HG02623 (cell line): ENCODE results near the gene GRID1.
A peak's percentile ranks its signal among the peaks of the same experiment; 100 is the strongest.

Experiments
- ATAC-seq: cut with Tn5 transposase; IDR thresholded peaks from one replicate; pipeline ENCODE4 v1.9.1; 2021; ENCODE audit warnings: moderate library complexity; ENCODE audit not compliant: unreplicated experiment

GRID1 gene

GRCh38 chr10:86366033-86366901 lies at the start of gene GRID1:
GRID1 (minus strand) TSS chr10:86366795.
- no peak for ATAC-seq

DNA sequence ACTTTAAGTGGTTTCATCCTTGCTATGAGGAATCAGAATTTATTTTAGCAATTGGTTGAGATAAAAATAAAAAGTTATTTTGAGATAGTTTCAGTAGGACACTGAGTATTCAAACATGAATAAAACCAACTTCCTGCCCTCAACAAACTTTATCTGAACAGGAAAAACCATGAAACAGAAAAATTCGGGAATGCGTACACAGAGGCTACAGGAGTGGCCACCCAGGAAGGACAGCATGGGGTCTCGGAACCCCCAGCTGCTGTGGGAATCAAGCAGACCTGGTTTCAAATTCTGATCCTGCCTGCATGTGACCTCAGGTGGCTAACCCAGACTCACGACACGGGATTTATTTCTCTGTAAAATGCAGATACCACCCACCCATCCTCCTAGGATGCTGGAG lies 49.0 kb upstream of the GRID1 start:
- ATAC-seq: no peak

GRCh38 chr10:86415116-86415515 lies 48.5 kb upstream of the GRID1 start:
- no peak for ATAC-seq

GRCh38 chr10:86413046-86413728 lies 46.6 kb upstream of the GRID1 start:
- ATAC-seq: peak; percentile 66

GRCh38 chr10:86411852-86412560 lies 45.4 kb upstream of the GRID1 start:
- no peak for ATAC-seq

- ATAC-seq: peak; percentile 69
These were observed 44.8 kb upstream of the GRID1 start for GRCh38 chr10:86411281-86411841.

DNA sequence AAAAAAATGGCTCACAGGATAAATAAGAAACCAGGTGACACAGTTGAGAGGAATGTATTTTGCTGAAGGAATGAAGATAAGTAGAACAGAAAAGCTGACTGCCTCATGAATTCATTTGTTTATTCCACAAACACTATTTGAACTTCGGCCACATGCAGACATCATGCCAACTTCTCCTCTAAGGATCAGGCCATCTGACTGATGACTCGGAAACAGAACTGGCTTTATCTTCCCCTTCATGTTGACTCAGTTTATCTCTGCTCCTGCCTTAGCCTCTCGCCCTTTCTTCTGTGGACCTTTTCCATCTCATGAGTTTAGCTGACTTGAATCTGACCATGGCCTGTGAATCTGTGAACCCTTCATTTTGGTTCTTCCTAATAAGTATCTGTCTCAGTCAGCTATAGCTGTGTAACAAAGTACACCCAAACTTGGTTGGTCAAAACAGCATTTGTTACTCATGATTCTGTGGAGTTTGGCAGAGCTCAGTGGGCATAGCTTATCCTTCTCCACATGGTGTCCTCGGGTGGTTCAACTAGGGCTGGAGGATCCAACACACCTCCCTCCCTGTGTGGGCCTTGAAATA lies 44.0 kb upstream of the GRID1 start:
- ATAC-seq: no peak

DNA sequence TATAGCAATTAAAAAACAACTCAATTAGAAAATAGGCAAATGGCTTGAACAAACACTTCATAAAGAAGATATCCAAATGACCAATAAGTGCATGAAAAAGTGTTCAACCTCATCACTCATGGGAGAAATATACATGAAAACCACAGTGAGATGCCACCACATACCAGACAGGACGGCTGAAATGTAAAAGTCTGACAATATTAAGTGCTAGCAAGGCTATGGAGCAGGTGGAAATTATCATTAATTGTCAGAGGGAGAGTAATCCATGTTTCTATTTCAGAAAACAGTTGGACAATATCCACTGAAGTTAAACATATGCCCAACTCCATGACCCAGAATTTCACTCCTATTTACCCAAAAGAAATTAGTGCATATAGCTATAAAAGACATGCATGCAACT lies 42.6 kb upstream of the GRID1 start:
- no peak for ATAC-seq

DNA sequence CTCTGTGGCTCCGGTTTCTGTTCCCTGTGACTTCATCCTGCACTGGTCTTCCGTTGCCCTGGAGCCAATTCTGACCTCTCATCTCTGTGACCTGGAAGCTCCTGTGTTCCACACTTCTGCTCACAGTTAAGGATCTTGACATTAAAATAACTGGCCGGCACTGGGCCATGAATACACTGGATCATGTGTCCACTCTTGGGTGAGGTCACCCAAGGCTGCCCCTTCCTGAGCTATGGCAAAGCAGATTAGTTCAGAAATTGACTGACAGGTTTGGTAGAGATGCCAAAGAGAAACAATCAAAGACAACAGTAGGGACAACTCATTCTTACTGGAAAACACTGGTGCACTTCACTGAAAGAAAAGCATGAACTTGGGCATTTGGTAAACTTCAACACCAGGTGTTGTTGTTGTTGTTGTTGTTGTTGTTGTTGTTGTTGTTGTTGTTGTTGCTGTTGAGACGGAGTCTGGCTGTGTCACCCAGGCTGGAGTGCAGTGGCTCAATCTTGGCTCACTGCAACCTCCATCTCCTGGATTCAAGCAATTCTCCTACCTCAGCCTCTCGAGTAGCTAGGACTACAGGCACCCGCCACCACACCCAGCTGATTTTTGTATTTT lies 36.7 kb upstream of the GRID1 start:
- no peak for ATAC-seq

DNA sequence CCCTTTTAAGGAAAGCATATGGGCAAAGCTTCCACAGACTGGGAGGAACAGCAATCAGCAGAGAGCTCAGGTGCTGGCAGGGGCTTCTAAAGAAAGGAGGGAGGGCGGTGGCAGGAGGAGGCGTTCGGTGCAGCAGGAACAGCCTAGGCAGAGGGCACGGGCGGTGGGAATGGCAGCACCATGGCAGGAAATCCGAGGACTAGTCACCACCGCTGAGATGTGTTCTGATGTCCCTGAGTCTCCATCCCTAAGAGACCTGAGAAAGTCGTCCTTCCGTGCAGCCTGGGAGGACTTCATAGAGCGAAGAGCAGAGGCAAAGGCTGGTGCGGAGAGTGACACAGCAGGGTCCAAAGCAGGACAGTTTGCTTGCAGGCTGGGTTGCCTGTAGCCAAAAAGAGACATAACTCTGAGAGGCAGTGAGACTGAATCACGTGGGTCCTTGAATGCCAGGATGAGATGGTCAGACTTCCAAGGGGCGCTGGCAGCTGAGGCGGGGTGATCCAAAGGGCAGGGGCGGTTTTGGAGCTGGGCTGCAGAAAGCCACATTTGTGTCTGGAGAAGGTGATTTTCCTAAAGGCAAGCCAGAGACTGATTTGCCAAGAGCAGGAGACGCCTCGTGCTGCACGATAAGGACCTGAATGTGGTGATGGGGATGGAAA lies 35.8 kb upstream of the GRID1 start:
- ATAC-seq: no peak

DNA sequence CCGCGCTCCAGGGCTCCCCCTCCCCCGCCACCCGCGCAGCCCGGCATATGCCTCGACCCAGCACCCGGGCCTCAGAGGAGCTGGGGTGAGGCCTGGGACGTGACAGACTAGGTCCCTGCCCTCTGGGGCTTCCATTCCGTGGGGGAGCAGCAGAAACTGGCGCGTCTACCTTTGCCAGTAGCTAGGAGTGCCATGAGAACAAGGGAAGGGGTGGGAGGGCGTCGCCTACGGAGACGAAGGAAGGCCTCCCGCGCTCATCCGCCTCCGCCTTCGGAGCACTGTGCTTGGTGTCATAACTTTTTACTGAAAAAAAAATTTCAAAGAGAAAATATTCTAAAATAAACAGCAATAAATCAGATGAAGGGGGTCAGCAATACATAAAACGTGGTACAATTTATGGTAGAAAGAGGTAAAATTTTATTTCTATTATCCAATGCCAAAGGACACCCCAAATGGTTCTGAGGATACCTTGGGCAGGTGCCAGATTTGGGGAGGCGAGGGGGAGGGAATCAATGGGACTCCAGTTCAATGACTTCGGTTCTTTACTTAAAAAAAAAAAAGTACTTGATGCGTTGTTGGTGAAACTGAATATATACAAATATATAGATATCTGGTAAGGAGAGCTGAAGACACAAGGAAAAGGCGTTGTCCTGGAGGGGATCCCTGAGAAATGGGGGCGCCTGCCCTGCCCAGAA lies 35.1 kb upstream of the GRID1 start:
- no peak for ATAC-seq

DNA sequence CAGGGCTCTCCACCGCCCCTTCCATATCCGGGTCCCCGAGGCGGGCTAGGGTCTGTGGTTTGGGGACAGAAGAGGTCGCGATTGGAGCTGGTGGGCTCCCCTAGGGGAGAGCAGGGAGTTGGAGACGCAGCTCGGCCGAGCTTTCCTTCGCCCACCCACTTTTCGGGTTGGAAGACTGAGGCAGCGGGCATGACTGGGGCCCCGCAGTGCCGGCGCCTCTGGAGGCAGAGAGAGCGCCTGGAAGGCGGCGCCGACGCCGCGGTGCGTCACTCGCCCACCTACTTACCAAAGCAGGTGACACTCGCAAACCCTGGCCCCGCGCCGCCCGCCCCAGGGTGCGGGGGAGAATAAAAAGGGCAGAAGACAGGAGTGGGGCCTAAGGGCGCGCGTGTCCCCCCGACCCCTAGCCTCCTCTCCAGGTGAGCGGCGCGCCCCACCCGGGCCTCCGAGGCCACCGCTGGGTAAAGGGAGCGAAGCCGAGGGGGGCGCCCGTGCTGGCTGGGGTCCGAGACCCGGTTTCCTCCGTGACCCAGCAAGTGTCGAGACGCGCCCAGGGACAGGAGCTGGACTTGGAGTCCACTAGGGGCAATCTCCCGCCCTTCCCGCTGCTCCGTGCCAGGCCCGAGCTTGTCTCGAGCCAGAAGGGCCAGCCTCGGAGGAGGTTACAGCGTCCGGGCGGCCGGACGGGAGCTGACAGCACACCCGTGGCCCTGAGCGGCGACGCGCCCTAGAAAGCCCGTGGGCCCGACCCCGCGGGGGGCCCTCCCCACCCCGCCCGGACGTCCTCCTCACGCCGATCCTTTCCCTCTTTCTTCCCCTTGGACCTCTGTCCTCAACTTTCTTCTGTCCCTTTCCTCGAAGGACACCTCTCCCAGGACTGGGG lies 34.4 kb upstream of the GRID1 start:
- ATAC-seq: peak; percentile 30

DNA sequence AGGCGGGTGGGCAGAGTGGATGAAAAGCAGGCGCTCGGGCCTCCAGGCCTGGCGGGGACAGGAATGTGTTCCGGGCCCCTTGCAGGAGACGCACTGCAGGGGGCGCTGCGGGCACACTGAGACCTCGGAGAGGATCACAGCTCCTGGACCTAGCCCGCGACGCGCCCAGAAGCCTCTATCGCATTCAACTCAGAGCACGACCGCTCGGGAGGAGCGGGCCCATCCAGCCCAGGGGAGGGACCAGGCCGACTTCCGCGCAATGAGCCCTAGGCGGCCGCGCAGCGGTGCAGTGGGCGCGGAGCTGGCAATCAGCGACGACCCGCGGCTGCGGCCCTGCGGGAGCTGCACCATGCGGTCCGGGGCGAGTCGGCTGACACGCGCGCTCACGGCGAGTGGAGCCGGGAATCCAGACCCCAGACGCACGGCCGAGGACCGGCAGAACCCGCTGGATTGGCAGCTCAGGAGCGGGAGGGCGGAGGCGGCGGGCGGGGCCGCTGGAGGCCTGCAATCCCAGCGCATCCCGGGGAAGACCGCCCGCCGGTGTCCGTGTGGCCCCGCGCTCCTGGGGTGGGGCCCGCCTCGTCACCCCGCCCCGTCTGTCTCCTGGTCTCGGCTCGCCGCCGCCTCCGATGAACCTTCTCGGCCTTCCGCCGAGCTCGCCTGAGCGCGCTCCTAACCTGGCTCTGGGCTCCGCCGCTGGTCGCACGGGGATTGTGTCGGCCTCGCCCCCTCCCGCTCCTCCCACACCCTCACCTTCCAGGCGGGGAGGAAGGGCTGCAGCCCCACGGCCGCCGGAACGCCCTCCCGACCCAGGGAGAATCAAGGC lies 33.5 kb upstream of the GRID1 start:
- ATAC-seq: peak; percentile 81

DNA sequence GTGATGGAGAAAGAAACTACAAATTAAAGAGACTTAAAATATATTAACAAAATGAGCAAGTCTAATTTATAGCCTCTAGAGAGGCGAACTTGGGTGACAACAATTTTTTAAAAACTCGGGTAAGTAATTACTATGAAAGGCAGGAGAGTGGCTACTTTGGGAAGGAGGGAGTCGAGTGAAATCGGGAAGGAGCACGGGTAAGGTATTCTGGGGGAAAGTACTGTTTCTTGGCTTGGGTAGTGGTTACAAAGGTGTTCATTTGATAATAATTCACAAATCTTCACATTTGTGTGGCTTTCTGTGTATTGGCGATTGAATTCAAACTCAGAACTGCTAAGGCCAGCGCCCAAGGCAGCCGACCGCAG lies 32.9 kb upstream of the GRID1 start:
- ATAC-seq: no peak

- ATAC-seq: no peak
These were observed 30.5 kb upstream of the GRID1 start for GRCh38 chr10:86397120-86397519.

DNA sequence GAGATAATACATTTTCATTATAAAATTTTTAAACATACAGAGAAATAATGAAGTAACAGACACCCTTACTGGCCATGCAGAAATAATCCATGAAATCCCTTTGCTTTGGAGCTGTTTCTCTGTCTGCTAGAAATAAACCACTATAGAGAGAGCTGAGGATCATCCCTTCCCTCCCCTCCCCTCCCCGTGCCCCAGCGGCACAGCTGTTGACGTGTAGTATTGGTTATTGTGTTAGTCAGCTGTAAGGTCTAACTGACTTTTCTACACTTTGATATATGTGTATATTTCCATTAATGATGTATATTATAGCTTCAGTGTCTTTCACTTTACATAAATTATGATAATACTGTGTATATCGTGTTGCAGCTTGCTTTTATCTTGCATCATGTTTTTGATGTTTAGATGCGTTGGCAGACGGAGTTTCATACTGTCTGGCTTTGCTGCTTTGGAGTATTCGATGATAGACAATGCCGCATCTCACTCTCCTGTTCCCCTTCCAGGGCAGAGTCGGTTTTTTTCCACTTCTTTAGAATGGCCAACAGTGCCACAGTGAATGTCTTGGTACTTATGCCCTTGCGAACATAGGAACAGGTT lies 27.4 kb upstream of the GRID1 start:
- ATAC-seq: no peak

GRCh38 chr10:86393362-86393761 lies 26.8 kb upstream of the GRID1 start:
- ATAC-seq: no peak
